Dermis blood vessel endothelial cell (primary cell): ENCODE data around the gene STC2. TPM values are rescaled to one million over a fixed set of nuclear protein-coding genes. Genes with fewer than 3 reads are reported as not detected.

Experiments used
- total RNA-seq: library from RNA; depleted of rRNA; stranded (reverse); fragments of >200 nt; gene quantifications from 2 replicates; pipeline ENCODE4 v1.2.3, GENCODE V29; 2014

STC2 gene
- total RNA-seq, 1 donor from 2014 or later: 39.3 TPM

Other genes starting within 250 kb of the STC2 start
- gene BNIP1, start 183.9 kb downstream of the STC2 start, total RNA-seq: 13.9 and 19.7 TPM in 2 replicates
- gene NKX2-5, start 93.2 kb downstream of the STC2 start, total RNA-seq: 0.28 TPM in 1 of 2 replicates, not detected in the other